Testis (tissue), 3 donors: Measurements from ENCODE around the gene IQCC. TPM values are rescaled to one million over a fixed set of nuclear protein-coding genes. Genes with fewer than 3 reads are reported as not detected.

Experiments used
- DNase-seq: peaks from one replicate; pipeline ENCODE4 v3.0.0-alpha.2; 2019
- H3K27ac ChIP-seq, 2 donors: fragments of 200-600 bp; sonication (generic); one replicate each; pipeline ENCODE4 v1.5.1; 2019
- H3K27me3 ChIP-seq: fragments of 200-600 bp; sonication (generic); one replicate; pipeline ENCODE4 v1.5.1; 2019
- H3K36me3 ChIP-seq: fragments of 200-600 bp; sonication (generic); one replicate; pipeline ENCODE4 v1.5.1; 2017; ENCODE audit warnings: low read depth; ENCODE audit errors: missing control alignments
- H3K4me1 ChIP-seq: fragments of 200-600 bp; sonication (generic); one replicate; pipeline ENCODE4 v1.5.1; 2019
- H3K4me3 ChIP-seq, 2 donors: fragments of 200-600 bp; sonication (generic); one replicate each; pipeline ENCODE4 v1.5.1; 2017 to 2019
- H3K9me3 ChIP-seq: fragments of 200-600 bp; sonication (generic); one replicate; pipeline ENCODE4 v1.5.1; 2017
- POLR2A ChIP-seq: fragments of 450-650 bp; IDR thresholded peaks from one replicate; pipeline ENCODE4 v1.6.1; 2017; ENCODE audit warnings: antibody characterized with exemption, mild to moderate bottlenecking, moderate library complexity
- WGBS, 2 donors: methylation state at CpG; one replicate each; pipeline ENCODE4 v1.1.5; 2018; 5-methylcytosine and 5-hydroxymethylcytosine counted together
- intact Hi-C: fragments of 100-400 bp; cut with DNase I; formaldehyde crosslinking; loops from one replicate; pipeline ENCODE4 v1.15.1; 2023; ENCODE audit warnings: low total_unique reads
- polyA plus RNA-seq: library from polyadenylated mRNA; stranded (reverse); fragments of 350-450 nt; fragmentation: Illumina TruSeq; extraction: RNeasy Lipid Tissue Mini Kit (QIAGEN cat#74804); gene quantifications from one replicate; pipeline ENCODE4 v1.2.3, GENCODE V29; 2014; ENCODE audit warnings: low read depth, low replicate concordance; ENCODE audit not compliant: insufficient read depth
- total RNA-seq, 2 donors: library from RNA; depleted of rRNA; stranded (reverse); fragments of >200 nt; gene quantifications; one replicate each; pipeline ENCODE4 v1.2.3, GENCODE V29; 2016
- TF ChIP-seq, protein P1 (sequence below), 3 experiments: fragments of 450-650 bp in 2 of 3; fragments of 200-600 bp in 1 of 3; sonication (generic) in 1 of 3; IDR thresholded peaks; one replicate each; pipeline ENCODE4 v1.5.1; 2016 to 2019; ENCODE audit warnings: antibody characterized with exemption in 3 of 3, mild to moderate bottlenecking in 2 of 3, moderate library complexity in 1 of 3

IQCC gene
- total and polyA plus RNA-seq, 3 donors from 2014 or later = 11.9 to 21.6 (median 16.3) TPM

DNA sequence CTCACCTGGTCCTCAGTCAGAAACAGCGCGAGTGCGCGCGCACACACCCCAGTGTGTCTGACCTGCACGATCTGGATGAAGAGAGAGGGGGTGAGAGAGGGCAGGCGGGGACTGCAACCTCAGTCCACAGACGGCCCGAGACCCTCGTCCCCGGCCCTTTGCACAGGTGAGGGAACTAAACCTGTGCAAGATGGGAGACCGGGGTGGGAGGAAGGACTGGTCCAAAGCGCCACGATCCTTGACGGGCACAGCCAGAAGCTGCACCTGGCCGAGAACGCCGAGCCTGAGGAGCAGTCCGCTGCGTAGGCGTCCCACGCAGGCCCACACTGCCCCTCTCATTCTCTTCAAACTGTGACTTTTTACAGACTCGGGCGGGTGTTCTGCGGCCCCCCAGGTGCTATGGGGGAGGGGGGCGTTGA is 519 bp upstream of the IQCC start:
- no peaks in the 10 kb centered on the region for H3K36me3 ChIP-seq
- intact Hi-C loops = no loop called here
- TF ChIP-seq, protein P1, sequence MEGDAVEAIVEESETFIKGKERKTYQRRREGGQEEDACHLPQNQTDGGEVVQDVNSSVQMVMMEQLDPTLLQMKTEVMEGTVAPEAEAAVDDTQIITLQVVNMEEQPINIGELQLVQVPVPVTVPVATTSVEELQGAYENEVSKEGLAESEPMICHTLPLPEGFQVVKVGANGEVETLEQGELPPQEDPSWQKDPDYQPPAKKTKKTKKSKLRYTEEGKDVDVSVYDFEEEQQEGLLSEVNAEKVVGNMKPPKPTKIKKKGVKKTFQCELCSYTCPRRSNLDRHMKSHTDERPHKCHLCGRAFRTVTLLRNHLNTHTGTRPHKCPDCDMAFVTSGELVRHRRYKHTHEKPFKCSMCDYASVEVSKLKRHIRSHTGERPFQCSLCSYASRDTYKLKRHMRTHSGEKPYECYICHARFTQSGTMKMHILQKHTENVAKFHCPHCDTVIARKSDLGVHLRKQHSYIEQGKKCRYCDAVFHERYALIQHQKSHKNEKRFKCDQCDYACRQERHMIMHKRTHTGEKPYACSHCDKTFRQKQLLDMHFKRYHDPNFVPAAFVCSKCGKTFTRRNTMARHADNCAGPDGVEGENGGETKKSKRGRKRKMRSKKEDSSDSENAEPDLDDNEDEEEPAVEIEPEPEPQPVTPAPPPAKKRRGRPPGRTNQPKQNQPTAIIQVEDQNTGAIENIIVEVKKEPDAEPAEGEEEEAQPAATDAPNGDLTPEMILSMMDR (IDR thresholded peaks at IDR 0.05) = no peak
- no peak for TF ChIP-seq POLR2A
- no peaks in the 10 kb centered on the region for H3K27me3 ChIP-seq
- WGBS, 2 donors = 23 to 28% methylated on average over 24 to 26 of the region's 26 CpGs
- H3K4me1 ChIP-seq = peaks cover 40% of the 10 kb centered on the region
- H3K27ac ChIP-seq = peak overlapping the region; percentile 57 to 77
- peak overlapping the region; percentile 71 for H3K4me3 ChIP-seq
- no peak for DNase-seq
- no peaks in the 10 kb centered on the region for H3K9me3 ChIP-seq

DNA sequence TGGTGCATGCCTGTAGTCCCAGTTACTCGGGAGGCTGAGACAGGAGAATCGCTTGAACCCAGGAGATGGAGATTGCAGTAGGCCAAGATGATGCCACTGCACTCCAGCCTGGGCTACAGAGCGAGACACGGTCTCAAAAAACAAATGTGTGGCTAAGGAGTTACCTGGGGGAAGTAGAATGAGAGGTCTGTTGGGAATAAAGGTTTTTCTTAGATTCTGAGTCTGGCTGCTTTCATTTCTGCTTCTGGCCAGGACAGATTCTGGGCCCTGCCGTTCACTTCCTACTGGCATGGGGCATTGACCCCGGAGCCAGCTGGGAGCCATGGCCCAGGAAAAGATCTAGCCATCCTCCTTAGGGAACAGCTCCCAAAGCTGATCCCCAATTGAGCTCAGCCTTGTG is 3.0 kb downstream of the IQCC start:
- 85 to 95% methylated on average over 6 of the region's 6 CpGs for WGBS, 2 donors
- no peak overlapping the region for H3K27ac ChIP-seq
- H3K4me1 ChIP-seq = peaks cover 29% of the 10 kb centered on the region
- no peaks in the 10 kb centered on the region for H3K36me3 ChIP-seq
- intact Hi-C loops = no loop called here
- H3K9me3 ChIP-seq = no peaks in the 10 kb centered on the region
- H3K4me3 ChIP-seq = no peak overlapping the region
- TF ChIP-seq, protein P1 (IDR thresholded peaks at IDR 0.05) = no peak
- TF ChIP-seq POLR2A = no peak
- no peak for DNase-seq
- H3K27me3 ChIP-seq = no peaks in the 10 kb centered on the region

DNA sequence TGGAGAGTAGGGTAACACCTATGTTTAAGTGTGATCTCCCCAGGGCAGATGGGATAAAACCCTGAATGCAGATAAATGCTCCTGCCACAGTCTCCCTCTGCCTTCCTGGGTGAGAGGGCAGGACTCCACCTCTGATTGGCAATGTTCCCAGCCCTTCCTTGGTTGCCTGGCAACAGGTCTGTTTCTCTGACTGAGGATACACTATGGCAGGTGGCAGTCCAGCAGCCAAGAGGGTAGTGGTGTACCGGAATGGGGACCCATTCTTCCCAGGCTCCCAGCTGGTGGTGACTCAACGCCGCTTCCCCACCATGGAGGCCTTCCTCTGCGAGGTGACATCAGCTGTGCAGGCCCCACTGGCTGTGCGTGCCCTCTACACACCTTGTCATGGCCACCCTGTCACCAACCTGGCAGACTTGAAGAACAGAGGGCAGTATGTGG is 3.4 kb downstream of the IQCC start, which contains the start of gene DCDC2B:
TSS of gene DCDC2B (plus strand) at position 199 of the 438 bp plus-strand sequence. CDS start at position 204, 5 bp downstream.
- WGBS, 2 donors = 89 to 90% methylated on average over 4 to 5 of the region's 5 CpGs
- peak; percentile 64 for DNase-seq
- H3K4me3 ChIP-seq = no peak within 1 kb of the TSS
- H3K36me3 ChIP-seq = no peaks in the 10 kb centered on the region
- H3K9me3 ChIP-seq = no peaks in the 10 kb centered on the region
- TF ChIP-seq POLR2A = no peak
- TF ChIP-seq, protein P1 (IDR thresholded peaks at IDR 0.05) = no peak
- intact Hi-C loops = no loop called here
- H3K27ac ChIP-seq = no peak within 1 kb of the TSS
- H3K27me3 ChIP-seq = no peaks in the 10 kb centered on the region
- H3K4me1 ChIP-seq = peaks cover 25% of the 10 kb centered on the region

DNA sequence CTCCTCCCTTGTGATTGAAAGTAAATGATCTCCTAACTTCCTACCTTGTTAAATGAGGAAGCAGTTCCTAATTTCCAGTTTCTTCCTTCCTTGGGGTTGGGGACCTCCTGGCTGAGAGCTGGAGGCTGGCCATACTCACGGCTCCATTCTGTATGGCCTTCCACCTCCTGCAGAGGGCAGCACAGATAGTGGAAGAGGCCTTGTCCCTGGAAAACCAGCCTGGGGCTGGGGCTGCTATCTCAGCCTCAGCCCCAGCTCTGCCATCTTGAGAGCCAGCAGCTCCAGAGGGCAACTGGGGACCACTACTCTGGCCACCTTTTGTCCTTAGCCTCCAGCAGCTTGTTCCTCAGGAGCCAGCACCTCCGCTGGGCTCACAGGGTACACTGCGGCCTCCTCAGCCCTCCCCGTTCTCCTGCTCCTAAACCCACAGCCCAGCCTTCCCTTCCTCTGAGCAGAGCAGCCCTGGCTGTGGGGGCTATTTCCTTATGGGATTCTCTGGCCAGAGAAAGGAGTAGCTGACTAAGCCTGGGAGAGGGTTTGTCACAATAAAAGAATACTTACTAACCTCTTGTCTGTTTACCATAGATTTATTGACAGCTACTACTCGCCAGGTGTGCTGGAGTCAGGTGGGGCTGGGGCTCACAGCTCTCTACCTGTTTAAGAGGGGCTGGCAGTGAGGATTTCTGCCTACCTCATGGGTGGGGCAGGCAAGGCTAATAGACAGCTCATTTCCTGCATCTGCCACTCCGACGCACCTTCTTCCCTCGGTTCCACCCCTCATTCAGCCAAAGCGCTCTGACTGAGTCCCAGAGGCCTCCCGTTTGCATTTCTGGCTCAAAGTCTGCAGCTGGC is 10.4 kb downstream of the IQCC start:
- H3K9me3 ChIP-seq = no peaks in the 10 kb centered on the region
- H3K4me3 ChIP-seq = no peak overlapping the region
- peaks cover 18% of the 10 kb centered on the region for H3K4me1 ChIP-seq
- H3K36me3 ChIP-seq = no peaks in the 10 kb centered on the region
- TF ChIP-seq, protein P1 (IDR thresholded peaks at IDR 0.05) = peak; percentile 61 to 72 (median 65)
- TF ChIP-seq POLR2A = no peak
- 81 to 89% methylated on average over 9 to 10 of the region's 10 CpGs for WGBS, 2 donors
- intact Hi-C loops = no loop called here
- no peaks in the 10 kb centered on the region for H3K27me3 ChIP-seq
- peak; percentile 82 for DNase-seq
- peak overlapping the region; percentile 12 to 36 for H3K27ac ChIP-seq
